Kidney epithelial cell (primary cell): ENCODE measurements around the gene ADAMTS15. TPM values are rescaled to one million over a fixed set of nuclear protein-coding genes. Genes with fewer than 3 reads are reported as not detected.

ENCODE experiments used
- DNase-seq: peaks from one replicate; pipeline ENCODE4 v3.0.0-alpha.2; 2010; ENCODE audit warnings: low read depth
- H3K27me3 ChIP-seq: 2 replicates; pipeline ENCODE4 v1.6.0; 2011; ENCODE audit warnings: low read length; ENCODE audit not compliant: control insufficient read depth, insufficient read depth
- H3K36me3 ChIP-seq: 2 replicates; pipeline ENCODE4 v1.5.1; 2011; ENCODE audit warnings: low read length; ENCODE audit not compliant: control insufficient read depth, insufficient read depth
- H3K4me3 ChIP-seq: 2 replicates; pipeline ENCODE4 v1.5.1; 2011; ENCODE audit warnings: low read depth, mild to moderate bottlenecking, control low read depth, low read length
- total RNA-seq: library from RNA; depleted of rRNA; stranded (reverse); fragments of >200 nt; gene quantifications from 2 replicates; pipeline ENCODE4 v1.2.3, GENCODE V29; 2015
- TF ChIP-seq, protein P1 (sequence below): IDR thresholded peaks from 2 replicates; pipeline ENCODE4 v1.5.1; 2011; ENCODE audit warnings: mild to moderate bottlenecking, moderate library complexity, low read length, control low read depth, inconsistent platforms; ENCODE audit not compliant: insufficient read depth, poor library complexity, severe bottlenecking

Gene ADAMTS15
- total RNA-seq, 1 donor from 2014 or later: 4.2 TPM

DNA sequence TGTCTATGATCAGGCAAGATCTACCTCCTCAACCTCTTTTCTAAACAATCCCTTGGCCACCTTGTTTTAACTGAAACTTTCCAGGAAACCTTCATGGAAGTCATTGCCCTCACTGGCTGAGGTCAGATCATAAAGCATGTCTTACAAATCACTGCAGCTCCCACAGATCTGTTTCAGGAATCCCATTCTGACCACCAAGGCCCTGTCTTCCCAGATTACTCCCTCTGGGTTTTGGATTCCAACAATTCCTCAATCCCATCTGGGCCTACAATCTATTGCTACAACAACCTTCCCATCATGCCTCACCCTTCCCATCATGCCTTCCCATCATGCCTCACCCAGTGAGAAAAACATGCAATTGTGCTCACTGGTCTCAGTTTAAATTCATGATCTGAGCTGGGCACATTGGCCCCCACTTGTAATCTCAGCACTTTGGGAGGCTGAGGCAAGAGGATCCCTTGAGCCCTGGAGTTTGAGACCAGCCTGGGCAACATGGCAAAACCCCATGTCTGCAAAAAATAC lies 15.9 kb downstream of the ADAMTS15 start:
- Histone ChIP-seq H3K27me3 (no peaks in the 10 kb centered on the region), H3K36me3 (peaks cover 1% of the 10 kb centered on the region), H3K4me3 (no peak overlapping the region)
- TF ChIP-seq, protein P1, sequence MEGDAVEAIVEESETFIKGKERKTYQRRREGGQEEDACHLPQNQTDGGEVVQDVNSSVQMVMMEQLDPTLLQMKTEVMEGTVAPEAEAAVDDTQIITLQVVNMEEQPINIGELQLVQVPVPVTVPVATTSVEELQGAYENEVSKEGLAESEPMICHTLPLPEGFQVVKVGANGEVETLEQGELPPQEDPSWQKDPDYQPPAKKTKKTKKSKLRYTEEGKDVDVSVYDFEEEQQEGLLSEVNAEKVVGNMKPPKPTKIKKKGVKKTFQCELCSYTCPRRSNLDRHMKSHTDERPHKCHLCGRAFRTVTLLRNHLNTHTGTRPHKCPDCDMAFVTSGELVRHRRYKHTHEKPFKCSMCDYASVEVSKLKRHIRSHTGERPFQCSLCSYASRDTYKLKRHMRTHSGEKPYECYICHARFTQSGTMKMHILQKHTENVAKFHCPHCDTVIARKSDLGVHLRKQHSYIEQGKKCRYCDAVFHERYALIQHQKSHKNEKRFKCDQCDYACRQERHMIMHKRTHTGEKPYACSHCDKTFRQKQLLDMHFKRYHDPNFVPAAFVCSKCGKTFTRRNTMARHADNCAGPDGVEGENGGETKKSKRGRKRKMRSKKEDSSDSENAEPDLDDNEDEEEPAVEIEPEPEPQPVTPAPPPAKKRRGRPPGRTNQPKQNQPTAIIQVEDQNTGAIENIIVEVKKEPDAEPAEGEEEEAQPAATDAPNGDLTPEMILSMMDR: no peak
- no peak for DNase-seq

DNA sequence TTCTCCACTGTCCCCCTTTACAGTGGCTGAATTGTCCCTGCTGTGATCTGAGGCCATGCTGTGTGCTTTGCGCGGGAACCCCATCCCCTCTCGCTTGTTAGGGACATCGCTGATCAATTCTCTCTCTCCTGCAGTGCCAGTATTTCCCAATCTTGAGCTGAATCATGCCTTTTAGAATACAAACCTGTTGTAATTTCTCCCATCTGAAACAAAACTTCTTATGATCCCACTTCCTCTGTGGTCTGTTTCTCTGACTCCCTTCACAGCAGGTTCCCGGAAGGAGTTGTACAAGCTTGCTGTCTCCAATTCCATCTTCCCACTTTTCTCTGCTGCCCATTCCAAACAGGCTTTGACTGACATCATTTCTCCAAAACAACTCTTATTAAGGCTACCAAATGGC lies 16.8 kb downstream of the ADAMTS15 start:
- no peak for DNase-seq
- H3K27me3 ChIP-seq: no peaks in the 10 kb centered on the region
- peaks cover 1% of the 10 kb centered on the region for H3K36me3 ChIP-seq
- no peak overlapping the region for H3K4me3 ChIP-seq
- TF ChIP-seq, protein P1: no peak

DNA sequence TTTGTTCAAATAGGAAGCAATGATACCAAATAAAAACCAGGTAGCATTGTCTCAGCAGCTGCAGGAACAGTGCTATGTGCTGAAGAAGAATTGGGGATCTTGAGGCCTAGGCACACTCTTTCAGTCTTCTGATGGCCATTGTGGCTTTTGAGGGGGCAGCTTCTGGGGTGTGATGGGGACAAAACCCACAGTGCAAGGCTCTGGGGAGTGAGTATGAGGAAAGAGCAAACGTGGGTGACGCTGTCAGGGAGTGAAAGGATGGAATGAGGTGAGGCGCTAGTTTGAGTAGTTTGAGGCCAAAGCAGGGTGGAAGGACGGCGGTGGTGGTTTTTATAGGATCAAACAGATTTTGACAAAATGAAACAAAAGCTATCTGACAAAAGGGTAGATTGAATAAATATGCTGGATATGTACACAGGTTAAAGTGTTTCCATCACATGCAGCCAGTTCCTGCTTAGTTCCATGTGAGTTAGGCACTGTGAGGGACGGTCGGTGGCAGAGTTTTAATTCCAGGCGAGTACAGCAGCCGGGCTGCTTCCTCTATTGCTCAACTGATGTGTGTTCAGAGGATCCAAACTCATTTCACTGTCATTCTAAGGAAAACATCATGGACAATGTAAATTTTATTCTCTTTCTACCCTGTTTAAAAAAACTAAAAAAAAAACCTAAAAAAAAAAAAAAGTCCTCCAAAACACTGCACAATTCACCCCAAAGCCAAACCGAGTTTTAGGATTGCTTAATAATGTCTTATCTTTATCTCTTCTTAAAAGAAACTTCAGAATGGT lies 18.9 kb downstream of the ADAMTS15 start:
- no peaks in the 10 kb centered on the region for H3K27me3 ChIP-seq
- no peaks in the 10 kb centered on the region for H3K36me3 ChIP-seq
- TF ChIP-seq, protein P1: no peak
- no peak for DNase-seq
- H3K4me3 ChIP-seq: no peak overlapping the region

DNA sequence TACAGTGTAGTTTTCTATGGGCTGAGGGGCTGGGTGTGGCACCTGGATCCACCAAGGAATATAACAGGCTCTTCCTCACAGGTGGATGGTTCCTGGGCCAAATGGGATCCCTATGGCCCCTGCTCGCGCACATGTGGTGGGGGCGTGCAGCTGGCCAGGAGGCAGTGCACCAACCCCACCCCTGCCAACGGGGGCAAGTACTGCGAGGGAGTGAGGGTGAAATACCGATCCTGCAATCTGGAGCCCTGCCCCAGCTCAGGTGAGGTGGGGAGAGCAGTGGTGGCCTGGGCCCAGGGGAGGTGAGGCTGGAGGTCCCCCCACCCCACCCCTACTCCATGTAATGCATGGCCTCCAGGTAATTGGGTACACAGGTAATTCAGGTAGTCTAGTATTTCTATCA lies 20.7 kb downstream of the ADAMTS15 start:
- H3K4me3 ChIP-seq: no peak overlapping the region
- no peak for DNase-seq
- H3K27me3 ChIP-seq: peaks cover 4% of the 10 kb centered on the region
- no peaks in the 10 kb centered on the region for H3K36me3 ChIP-seq
- TF ChIP-seq, protein P1: no peak

DNA sequence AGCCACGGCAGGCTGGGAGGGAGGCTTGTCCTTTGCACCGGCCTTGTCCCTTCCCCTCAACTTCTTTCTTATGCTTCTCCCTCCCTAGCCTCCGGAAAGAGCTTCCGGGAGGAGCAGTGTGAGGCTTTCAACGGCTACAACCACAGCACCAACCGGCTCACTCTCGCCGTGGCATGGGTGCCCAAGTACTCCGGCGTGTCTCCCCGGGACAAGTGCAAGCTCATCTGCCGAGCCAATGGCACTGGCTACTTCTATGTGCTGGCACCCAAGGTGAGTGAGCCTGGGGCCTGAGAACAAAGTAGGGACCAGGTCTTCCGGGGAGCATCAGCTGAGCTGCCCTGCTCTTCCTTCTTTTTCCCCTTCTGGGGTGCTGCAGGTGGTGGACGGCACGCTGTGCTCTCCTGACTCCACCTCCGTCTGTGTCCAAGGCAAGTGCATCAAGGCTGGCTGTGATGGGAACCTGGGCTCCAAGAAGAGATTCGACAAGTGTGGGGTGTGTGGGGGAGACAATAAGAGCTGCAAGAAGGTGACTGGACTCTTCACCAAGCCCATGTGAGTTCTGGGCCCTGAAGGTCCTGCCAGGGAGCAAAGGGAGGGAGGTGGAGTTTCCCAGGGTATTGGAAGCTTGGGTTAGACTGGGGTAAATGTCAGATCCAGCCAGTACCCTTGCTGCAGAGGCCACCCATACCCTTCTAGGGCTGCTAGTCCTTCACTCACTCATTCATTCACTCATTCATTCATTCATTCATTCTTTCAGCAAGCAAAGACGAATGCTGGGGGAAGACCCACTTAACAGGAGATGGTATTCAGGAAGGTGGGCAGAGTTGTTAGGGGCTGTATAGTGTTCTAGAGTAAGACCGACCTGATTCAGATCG lies 22.6 kb downstream of the ADAMTS15 start:
- Histone ChIP-seq H3K4me3 (no peak overlapping the region), H3K27me3 (peaks cover 4% of the 10 kb centered on the region), H3K36me3 (no peaks in the 10 kb centered on the region)
- DNase-seq: no peak
- TF ChIP-seq, protein P1: no peak
